Spleen (tissue), 11 donors: ENCODE results near the gene FBXL4. TPM values are rescaled to one million over a fixed set of nuclear protein-coding genes. Genes with fewer than 3 reads are reported as not detected.

Source experiments
- DNase-seq: peaks from one replicate; pipeline ENCODE4 v3.0.0-alpha.2; 2020
- H3K27ac ChIP-seq, 8 donors: fragments of 200-600 bp; sonication (generic) in 7 of 8; 1 replicate in 4 of 8; 2 replicates in 4 of 8; pipeline versions ENCODE4 v1.5.0 to v1.8.0; 2016 to 2021; ENCODE audit warnings: inconsistent platforms in 4 of 8, mild to moderate bottlenecking in 4 of 8, moderate library complexity in 1 of 8
- H3K27me3 ChIP-seq, 7 donors: fragments of 200-600 bp; sonication (generic) in 6 of 7; replicated peaks in 1 of 7; 1 replicate in 4 of 7; 2 replicates in 3 of 7; pipeline versions ENCODE4 v1.5.0 to v1.8.0; 2016 to 2021; ENCODE audit warnings: inconsistent platforms in 3 of 7, mild to moderate bottlenecking in 1 of 7
- H3K36me3 ChIP-seq, 6 donors: fragments of 200-600 bp; sonication (generic) in 5 of 6; 1 replicate in 4 of 6; 2 replicates in 2 of 6; pipeline versions ENCODE4 v1.5.0 to v1.8.0; 2016 to 2021; ENCODE audit warnings: inconsistent platforms in 2 of 6
- H3K4me1 ChIP-seq, 6 donors: fragments of 200-600 bp; sonication (generic) in 5 of 6; 1 replicate in 3 of 6; 2 replicates in 3 of 6; pipeline versions ENCODE4 v1.5.0 to v1.8.0; 2016 to 2021; ENCODE audit warnings: inconsistent platforms in 3 of 6
- H3K4me3 ChIP-seq, 8 donors: fragments of 200-600 bp; sonication (generic) in 7 of 8; 1 replicate in 4 of 8; 2 replicates in 4 of 8; pipeline versions ENCODE4 v1.5.0 to v1.8.0; 2016 to 2021; ENCODE audit warnings: inconsistent platforms in 4 of 8, mild to moderate bottlenecking in 4 of 8, moderate library complexity in 2 of 8
- H3K9me3 ChIP-seq, 8 donors: fragments of 200-600 bp; sonication (generic) in 7 of 8; 1 replicate in 4 of 8; 2 replicates in 4 of 8; pipeline versions ENCODE4 v1.5.0 to v1.8.0; 2016 to 2021; ENCODE audit warnings: inconsistent platforms in 4 of 8
- CTCF ChIP-seq, 11 experiments: fragments of 200-600 bp in 7 of 11; fragments of 450-650 bp in 4 of 11; sonication (generic) in 4 of 11; IDR thresholded peaks in 8 of 11; conservative IDR thresholded peaks in 3 of 11; 1 replicate in 7 of 11; 2 replicates in 4 of 11; pipeline versions ENCODE4 v1.4.0 to v1.8.0; 2016 to 2021; ENCODE audit warnings: antibody characterized with exemption in 11 of 11, inconsistent platforms in 4 of 11, mild to moderate bottlenecking in 1 of 11
- POLR2A ChIP-seq, 3 donors: fragments of 450-650 bp; IDR thresholded peaks; one replicate each; pipeline ENCODE4 v1.5.1; 2017; ENCODE audit warnings: antibody characterized with exemption in 3 of 3, mild to moderate bottlenecking in 1 of 3
- POLR2AphosphoS5 ChIP-seq, 3 donors: sonication (generic); formaldehyde crosslinking; IDR thresholded peaks; one replicate each; pipeline ENCODE4 v1.5.1; 2017; ENCODE audit warnings: antibody characterized with exemption in 3 of 3
- WGBS, 5 donors: extraction: QIAGEN DNeasy Blood & Tissue Kit in 3 of 5; methylation state at CpG; one replicate each; pipeline versions ENCODE4 v1.1.5 to v1.1.7; 2013 to 2018; 5-methylcytosine and 5-hydroxymethylcytosine counted together
- intact Hi-C: fragments of 100-400 bp; cut with DNase I; formaldehyde crosslinking; loops from one replicate; pipeline ENCODE4 v1.15.0; 2023; ENCODE audit warnings: low total_unique reads
- polyA plus RNA-seq, 3 donors: library from polyadenylated mRNA; stranded (reverse); fragments of 200-250 nt; gene quantifications; one replicate each; pipeline ENCODE4 v1.2.1, GENCODE V29; 2013
- total RNA-seq, 7 donors: library from RNA; depleted of rRNA in 3 of 7; stranded (reverse); fragments of >200 nt in 3 of 7; fragmentation: NEBNext Ultra II Directional in 4 of 7; extraction: Animal tissue kit (Norgen Biotek cat#: 25700) in 4 of 7; gene quantifications; one replicate each; pipeline versions ENCODE4 v1.1.0 to v1.2.1, GENCODE V29; 2016 to 2021
- donor health status: healthy with polysubstance abuse.
- donor health status: DM: no; HTN: no; CAD: no; lungs with moderate emphysema.
- donor health status: DM: no; HTN: no; CAD: no.
- donor health status: Bipolar disorder and iron deficiency.
- donor health status: healthy.
- donor health status: DM: no; HTN: no; CAD: no.
- donor health status: DM: yes; HTN: yes; CAD: no.

The FBXL4 gene
- total and polyA plus RNA-seq, 10 donors = 2.7 to 27.0 (median 19.1) TPM

GRCh38 chr6:98900706-98901105 lies 47.0 kb downstream of the FBXL4 start:
- no peak for TF ChIP-seq CTCF (IDR thresholded peaks at IDR 0.05 in 8 of 11, conservative IDR thresholded peaks at IDR 0.05 in 3 of 11)
- no peak for TF ChIP-seq POLR2AphosphoS5 (IDR thresholded peaks at IDR 0.05)
- TF ChIP-seq POLR2A (IDR thresholded peaks at IDR 0.05) = no peak
- no peak for DNase-seq
- Histone ChIP-seq H3K36me3 (peaks cover 0 to 100% (median 51%) of the 10 kb centered on the region in 6 donors), H3K27ac (no peak overlapping the region), H3K27me3 (no peaks in the 10 kb centered on the region), H3K9me3 (peaks cover 0 to 16% (median 8%) of the 10 kb centered on the region in 8 donors), H3K4me3 (no peak overlapping the region), H3K4me1 (no peaks in the 10 kb centered on the region)
- intact Hi-C loops = no loop called here
- 76 to 93% (median 88%) methylated on average over 2 of the region's 2 CpGs for WGBS, 5 donors

GRCh38 chr6:98894810-98895209 lies 52.9 kb downstream of the FBXL4 start:
- Histone ChIP-seq H3K27ac (no peak overlapping the region), H3K27me3 (no peaks in the 10 kb centered on the region), H3K4me3 (no peak overlapping the region), H3K36me3 (peaks cover 0 to 93% (median 32%) of the 10 kb centered on the region in 6 donors), H3K9me3 (peaks cover 0 to 16% (median 8%) of the 10 kb centered on the region in 8 donors), H3K4me1 (no peaks in the 10 kb centered on the region)
- WGBS, 5 donors = 85 to 98% (median 91%) methylated on average over 1 of the region's 1 CpG
- intact Hi-C loops = no loop called here
- TF ChIP-seq POLR2AphosphoS5 (IDR thresholded peaks at IDR 0.05) (no peak), POLR2A (IDR thresholded peaks at IDR 0.05) (no peak), CTCF (IDR thresholded peaks at IDR 0.05 in 8 of 11, conservative IDR thresholded peaks at IDR 0.05 in 3 of 11) (no peak)
- no peak for DNase-seq

DNA sequence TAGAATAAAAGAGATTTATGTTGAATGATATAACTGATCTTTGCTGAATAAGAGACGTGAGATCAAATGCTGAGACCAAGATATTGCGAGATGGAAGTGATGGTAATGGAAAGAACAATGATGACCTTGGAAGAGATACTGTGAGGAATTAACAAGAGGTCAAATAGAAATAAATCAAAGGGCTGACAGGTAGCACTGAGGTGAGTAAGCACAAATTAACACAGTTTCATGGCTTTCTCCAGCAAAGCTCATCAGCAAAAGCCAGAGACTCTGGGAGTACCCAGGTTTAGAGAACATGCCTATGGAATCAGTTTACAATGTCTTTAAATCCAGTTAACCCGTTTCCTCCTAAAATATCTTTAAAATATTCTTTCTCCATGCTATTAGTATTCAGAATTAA lies 60.1 kb downstream of the FBXL4 start:
- H3K4me3 ChIP-seq = no peak overlapping the region
- no peaks in the 10 kb centered on the region for H3K27me3 ChIP-seq
- H3K27ac ChIP-seq = no peak overlapping the region
- TF ChIP-seq POLR2A (IDR thresholded peaks at IDR 0.05) = no peak
- TF ChIP-seq POLR2AphosphoS5 (IDR thresholded peaks at IDR 0.05) = no peak
- TF ChIP-seq CTCF (IDR thresholded peaks at IDR 0.05 in 8 of 11, conservative IDR thresholded peaks at IDR 0.05 in 3 of 11) = no peak
- DNase-seq = no peak
- no peaks in the 10 kb centered on the region for H3K4me1 ChIP-seq
- WGBS, 5 donors = 94 to 100% (median 98%) methylated on average over 3 of the region's 3 CpGs
- H3K9me3 ChIP-seq = no peaks in the 10 kb centered on the region
- intact Hi-C loops = no loop called here
- H3K36me3 ChIP-seq = peaks cover 0 to 74% (median 6%) of the 10 kb centered on the region in 6 donors

DNA sequence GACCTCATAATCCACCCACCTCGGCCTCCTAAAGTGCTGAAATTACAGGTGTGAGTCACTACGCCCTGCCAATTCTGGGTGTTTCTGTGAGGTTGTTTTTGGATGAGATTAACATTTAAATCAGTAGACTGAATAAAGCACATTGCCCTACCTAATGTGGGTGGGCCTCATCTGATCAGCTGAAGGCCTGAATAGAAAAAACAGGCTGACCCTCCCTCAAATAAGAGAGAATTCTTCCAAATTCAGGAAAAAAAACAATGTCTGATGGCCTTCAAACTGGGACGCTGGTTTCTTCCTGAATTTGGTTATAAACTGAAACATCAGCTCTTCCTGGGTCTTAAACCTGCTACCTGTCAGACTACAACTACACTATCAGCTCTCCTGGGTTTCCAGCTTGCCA lies 62.4 kb downstream of the FBXL4 start:
- H3K4me1 ChIP-seq = no peaks in the 10 kb centered on the region
- no peak overlapping the region for H3K27ac ChIP-seq
- peaks cover 0 to 60% (median 5%) of the 10 kb centered on the region in 6 donors for H3K36me3 ChIP-seq
- no peak overlapping the region for H3K4me3 ChIP-seq
- no peaks in the 10 kb centered on the region for H3K27me3 ChIP-seq
- TF ChIP-seq POLR2AphosphoS5 (IDR thresholded peaks at IDR 0.05) = no peak
- no peak for TF ChIP-seq CTCF (IDR thresholded peaks at IDR 0.05 in 8 of 11, conservative IDR thresholded peaks at IDR 0.05 in 3 of 11)
- no peak for TF ChIP-seq POLR2A (IDR thresholded peaks at IDR 0.05)
- intact Hi-C loops = no loop called here
- WGBS, 5 donors = 87 to 97% (median 94%) methylated on average over 3 of the region's 3 CpGs
- no peaks in the 10 kb centered on the region for H3K9me3 ChIP-seq
- DNase-seq = no peak
